Left ventricle myocardium inferior (tissue), 1 donor: ENCODE data around the gene SGIP1. TPM values are rescaled to one million over a fixed set of nuclear protein-coding genes. Genes with fewer than 3 reads are reported as not detected.

Source experiments
- DNase-seq: peaks from one replicate; pipeline ENCODE4 v3.0.0-alpha.2; 2020
- H3K27ac ChIP-seq: fragments of 200-600 bp; replicated peaks from 2 replicates; pipeline ENCODE4 v1.8.0; 2021
- H3K27me3 ChIP-seq: fragments of 200-600 bp; 2 replicates; pipeline ENCODE4 v1.8.0; 2021; ENCODE audit warnings: low read depth
- H3K36me3 ChIP-seq: fragments of 200-600 bp; 2 replicates; pipeline ENCODE4 v1.8.0; 2021
- H3K4me1 ChIP-seq: fragments of 200-600 bp; 2 replicates; pipeline ENCODE4 v1.8.0; 2021
- H3K4me3 ChIP-seq: fragments of 200-600 bp; 2 replicates; pipeline ENCODE4 v1.8.0; 2021; ENCODE audit warnings: mild to moderate bottlenecking, moderate library complexity
- H3K9me3 ChIP-seq: fragments of 200-600 bp; replicated peaks from 2 replicates; pipeline ENCODE4 v1.8.0; 2021
- CTCF ChIP-seq: fragments of 200-600 bp; IDR thresholded peaks from 2 replicates; pipeline ENCODE4 v1.8.0; 2021; ENCODE audit warnings: antibody characterized with exemption, mild to moderate bottlenecking, borderline replicate concordance
- intact Hi-C: fragments of 100-400 bp; cut with micrococcal nuclease; formaldehyde crosslinking; loops from one replicate; pipeline ENCODE4 v1.11.0; 2022
- total RNA-seq: library from RNA; stranded (reverse); fragmentation: NEBNext Ultra II Directional; extraction: Animal tissue kit (Norgen Biotek cat#: 25700); gene quantifications from one replicate; pipeline ENCODE4 v1.2.1, GENCODE V29; 2021
- donor health status: DM: no; HTN: yes; CAD: no; lungs with severe emphysema.

The SGIP1 gene
- total RNA-seq, 1 donor from 2014 or later: 9.0 TPM

GRCh38 chr1:66686406-66686805 is 152.5 kb downstream of the SGIP1 start:
- Histone ChIP-seq H3K36me3 (peaks cover 6% of the 10 kb centered on the region), H3K27me3 (no peaks in the 10 kb centered on the region), H3K4me1 (no peaks in the 10 kb centered on the region), H3K9me3 (no peaks in the 10 kb centered on the region), H3K4me3 (no peak overlapping the region), H3K27ac (no peak overlapping the region)
- no peak for TF ChIP-seq CTCF
- no peak for DNase-seq
- intact Hi-C loops: no loop called here

DNA sequence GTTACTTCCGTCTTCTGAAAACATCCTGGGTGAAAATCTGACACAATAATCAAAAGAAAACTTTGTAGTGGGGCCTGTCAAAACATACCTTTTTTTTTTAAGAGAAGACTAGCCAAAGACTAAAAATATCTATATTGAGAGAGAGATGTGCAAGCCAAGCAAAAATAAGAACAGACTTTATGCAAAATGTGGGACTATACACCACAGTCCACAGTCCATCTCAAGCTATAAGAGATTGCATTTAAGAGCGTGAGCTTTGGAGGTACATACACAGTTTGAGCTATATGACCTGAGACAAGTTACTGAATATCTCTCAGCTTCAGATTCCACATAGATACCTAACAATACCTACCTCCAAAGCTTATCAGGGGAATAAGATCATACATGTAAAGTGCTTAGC is 153.4 kb downstream of the SGIP1 start:
- Histone ChIP-seq H3K27me3 (no peaks in the 10 kb centered on the region), H3K9me3 (no peaks in the 10 kb centered on the region), H3K4me1 (no peaks in the 10 kb centered on the region), H3K4me3 (no peak overlapping the region), H3K36me3 (peaks cover 6% of the 10 kb centered on the region), H3K27ac (no peak overlapping the region)
- DNase-seq: no peak
- intact Hi-C loops: no loop called here
- TF ChIP-seq CTCF: no peak

DNA sequence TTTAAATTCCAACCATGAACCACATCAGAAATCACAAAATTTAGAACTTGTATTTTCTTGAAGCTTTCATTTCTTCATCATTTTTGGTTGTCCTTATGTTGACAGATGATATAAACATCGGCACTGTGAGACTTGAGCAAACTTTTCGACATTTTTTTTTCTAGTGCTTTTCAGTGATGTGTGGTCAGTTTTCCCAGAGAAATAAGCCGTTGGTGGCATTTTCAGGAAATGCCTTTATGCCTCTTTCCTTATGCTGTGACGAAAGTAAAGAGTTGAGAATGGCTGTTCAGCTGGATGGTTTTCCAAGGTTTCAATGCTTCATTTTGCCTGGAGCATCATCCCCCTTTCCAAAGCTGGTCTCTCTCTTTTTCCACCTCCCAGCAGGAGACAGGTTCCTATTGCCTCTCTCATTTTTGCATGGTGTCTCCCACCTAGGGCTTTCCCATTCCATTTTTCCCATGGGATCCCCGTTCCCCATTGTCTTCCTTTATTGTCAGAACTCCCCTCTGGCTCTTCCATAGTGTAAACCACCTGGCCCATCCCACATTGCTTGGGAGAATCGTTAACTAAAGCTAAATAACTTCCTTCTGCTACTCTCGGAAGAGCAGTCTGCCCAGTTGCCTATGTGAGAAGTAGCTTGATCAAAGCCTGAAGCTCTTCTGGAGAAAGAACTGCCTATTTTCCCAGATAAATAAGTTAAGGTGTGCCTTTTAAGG is 156.9 kb downstream of the SGIP1 start:
- Histone ChIP-seq H3K36me3 (peaks cover 6% of the 10 kb centered on the region), H3K27me3 (no peaks in the 10 kb centered on the region), H3K4me3 (no peak overlapping the region), H3K4me1 (no peaks in the 10 kb centered on the region), H3K27ac (no peak overlapping the region), H3K9me3 (no peaks in the 10 kb centered on the region)
- no peak for TF ChIP-seq CTCF
- no peak for DNase-seq
- intact Hi-C loops: no loop called here

DNA sequence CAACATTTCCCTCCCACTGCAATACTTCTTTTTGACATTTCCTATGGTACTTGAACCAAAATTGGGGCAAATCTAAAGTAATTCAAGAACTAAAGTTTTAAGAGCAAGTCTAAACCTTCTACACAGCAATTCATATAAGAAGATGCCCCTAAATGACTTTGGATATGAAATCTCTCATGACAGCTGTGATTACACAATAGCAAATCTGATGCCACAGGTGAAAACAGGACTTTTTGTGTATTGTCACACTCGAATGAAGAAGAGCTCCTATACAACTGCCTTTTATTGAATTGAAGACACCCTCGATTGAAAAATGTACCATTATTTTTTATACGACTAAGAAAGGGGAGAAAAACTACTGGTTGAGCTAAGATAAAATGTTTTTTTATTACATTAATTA is 158.7 kb downstream of the SGIP1 start:
- H3K27ac ChIP-seq: no peak overlapping the region
- no peak overlapping the region for H3K4me3 ChIP-seq
- peaks cover 6% of the 10 kb centered on the region for H3K36me3 ChIP-seq
- DNase-seq: no peak
- H3K4me1 ChIP-seq: no peaks in the 10 kb centered on the region
- no peaks in the 10 kb centered on the region for H3K9me3 ChIP-seq
- no peaks in the 10 kb centered on the region for H3K27me3 ChIP-seq
- intact Hi-C loops: no loop called here
- TF ChIP-seq CTCF: no peak

- intact Hi-C loops: no loop called here
These were observed 159.9 kb downstream of the SGIP1 start for GRCh38 chr1:66693856-66694255.

More at GRCh38 chr1:66693856-66694255, 159.9 kb downstream of the SGIP1 start:
- Histone ChIP-seq H3K4me1 (no peaks in the 10 kb centered on the region), H3K27me3 (no peaks in the 10 kb centered on the region), H3K27ac (no peak overlapping the region), H3K36me3 (peaks cover 6% of the 10 kb centered on the region), H3K9me3 (no peaks in the 10 kb centered on the region), H3K4me3 (no peak overlapping the region)
- no peak for DNase-seq
- no peak for TF ChIP-seq CTCF
